HG02885 (cell line): ENCODE results near the gene G6PD.
A peak's percentile ranks its signal among the peaks of the same experiment; 100 is the strongest.
"Not testable (repeated sequence)": the region's sequence is repeated elsewhere in the genome, so short reads cannot be mapped to it uniquely, and the experiment has no call there.

ENCODE experiments used
- ATAC-seq: cut with Tn5 transposase; IDR thresholded peaks from one replicate; pipeline ENCODE4 v1.9.1; 2021; ENCODE audit warnings: mild to moderate bottlenecking; ENCODE audit not compliant: unreplicated experiment, poor library complexity

G6PD gene

GRCh38 chrX:154545673-154546274 lies 872 bp downstream of the G6PD start:
- no peak for ATAC-seq

GRCh38 chrX:154542723-154543424 lies 3.8 kb downstream of the G6PD start:
- ATAC-seq, result no peak

- no peak for ATAC-seq
Observed at GRCh38 chrX:154541896-154542722, 4.5 kb downstream of the G6PD start.

- no peak for ATAC-seq
Observed at GRCh38 chrX:154541589-154541895, 5.1 kb downstream of the G6PD start.

- ATAC-seq, result no peak
Observed at GRCh38 chrX:154540897-154541535, 5.6 kb downstream of the G6PD start.

- ATAC-seq, result not testable (repeated sequence)
Observed at GRCh38 chrX:154540365-154540764, 6.3 kb downstream of the G6PD start.

GRCh38 chrX:154539077-154539476 lies 7.6 kb downstream of the G6PD start:
- ATAC-seq, result no peak

GRCh38 chrX:154535892-154536291 lies 10.8 kb downstream of the G6PD start:
- ATAC-seq, result no peak

- peak; percentile 94 for ATAC-seq
Observed at GRCh38 chrX:154534526-154535322, 11.9 kb downstream of the G6PD start.

GRCh38 chrX:154532690-154533089 lies 14.0 kb downstream of the G6PD start:
- ATAC-seq, result no peak

- ATAC-seq, result no peak
Observed at GRCh38 chrX:154531626-154532025, 15.0 kb downstream of the G6PD start.

- no peak for ATAC-seq
Observed at GRCh38 chrX:154530286-154530685, 16.4 kb downstream of the G6PD start.

- no peak for ATAC-seq
Observed at GRCh38 chrX:154529206-154529612, 17.4 kb downstream of the G6PD start.

- ATAC-seq, result peak; percentile 78
Observed at GRCh38 chrX:154526901-154527675, 19.6 kb downstream of the G6PD start.

GRCh38 chrX:154525606-154526490 lies 20.8 kb downstream of the G6PD start:
- ATAC-seq, result no peak

GRCh38 chrX:154519389-154519788 lies 27.3 kb downstream of the G6PD start:
- no peak for ATAC-seq

GRCh38 chrX:154517101-154517781 lies 29.4 kb downstream of the G6PD start:
- no peak for ATAC-seq

- no peak for ATAC-seq
Observed at GRCh38 chrX:154516656-154517100, 30.0 kb downstream of the G6PD start.
